K562 (cell line): Measurements from ENCODE around the gene PHF19. TPM values are rescaled to one million over a fixed set of nuclear protein-coding genes. Genes with fewer than 3 reads are reported as not detected.

Source experiments
- ATAC-seq: fragments of 200-7000 bp; cut with Tn5 transposase; 3 replicates; pipeline ENCODE4 v1.9.1; 2020; ENCODE audit warnings: moderate library complexity
- BruUV-seq: library from RNA; stranded (reverse); fragments of 400-500 nt; replicated peaks from 2 replicates; lab custom pipeline; 2021; lab: Mats Ljungman, UMichigan
- CTCF ChIA-PET: fragments of 300-600 bp; formaldehyde crosslinking; extraction: SDS; loops from one replicate; lab custom pipeline; 2021; ENCODE audit warnings: low intra/inter-chr PET ratio; lab: Yijun Ruan, JAX
- POLR2A ChIA-PET: fragments of 300-600, 350-650 bp; sonication (Branson Sonifier 250); formaldehyde crosslinking; extraction: SDS; loops from one replicate; lab custom pipeline; 2021; ENCODE audit warnings: antibody characterized with exemption, inconsistent platforms; lab: Yijun Ruan, JAX
- DNase-seq, 4 experiments: peaks; one replicate each; pipeline versions ENCODE4 v3.0.0 to v3.0.0-alpha.2; 2011 to 2018; ENCODE audit warnings: low spot score in 3 of 4, mixed read lengths in 3 of 4; ENCODE audit errors: extremely low read depth in 1 of 4
- FAIRE-seq: peaks from 2 replicates; lab custom pipeline; 2011; peaks lifted over from hg19 to GRCh38; lab: Jason Lieb, UNC
- H2AFZ ChIP-seq: 2 replicates; pipeline ENCODE4 v1.6.0; 2011; ENCODE audit warnings: low read depth, low read length, control low read depth, inconsistent platforms
- H3K27ac ChIP-seq: fragments of 200-600 bp; 3 replicates; pipeline ENCODE4 v1.8.0; 2011; ENCODE audit warnings: low read depth, mild to moderate bottlenecking, control low read depth, inconsistent platforms, low read length, moderate library complexity, mixed read lengths; ENCODE audit errors: extremely low read depth
- H3K27me3 ChIP-seq, 2 experiments: fragments of 300-600 bp in 1 of 2; 2 replicates in 1 of 2; 3 replicates in 1 of 2; pipeline versions ENCODE4 v1.6.0 to v1.8.0; 2011; ENCODE audit warnings: inconsistent platforms in 2 of 2, low read length in 2 of 2, mild to moderate bottlenecking in 1 of 2, mixed read lengths in 1 of 2, moderate library complexity in 1 of 2; ENCODE audit not compliant: control insufficient read depth in 2 of 2, insufficient read depth in 2 of 2
- H3K36me3 ChIP-seq: fragments of 300-600 bp; 3 replicates; pipeline ENCODE4 v1.8.0; 2011; ENCODE audit warnings: mild to moderate bottlenecking, low read length, inconsistent platforms; ENCODE audit not compliant: control insufficient read depth, insufficient read depth
- H3K4me1 ChIP-seq, 2 experiments: fragments of 200-600 bp in 1 of 2; replicated peaks in 1 of 2; 2 replicates in 1 of 2; 3 replicates in 1 of 2; pipeline versions ENCODE4 v1.5.1 to v1.8.0; 2011; ENCODE audit warnings: inconsistent platforms in 2 of 2, low read length in 2 of 2, mild to moderate bottlenecking in 1 of 2, mixed read lengths in 1 of 2, moderate library complexity in 1 of 2; ENCODE audit not compliant: control insufficient read depth in 2 of 2, insufficient read depth in 2 of 2
- H3K4me2 ChIP-seq: 2 replicates; pipeline ENCODE4 v1.6.1; 2011; ENCODE audit warnings: low read length, control low read depth, inconsistent platforms, mixed read lengths; ENCODE audit not compliant: insufficient read depth
- H3K4me3 ChIP-seq: fragments of 200-600 bp; sonication (generic), shearing (Covaris generic); 2 replicates; pipeline ENCODE4 v1.5.1; 2016; ENCODE audit warnings: control low read depth, inconsistent platforms
- H3K79me2 ChIP-seq: fragments of 200-600 bp; 3 replicates; pipeline ENCODE4 v1.8.0; 2011; ENCODE audit warnings: low read length, inconsistent platforms; ENCODE audit not compliant: control insufficient read depth, insufficient read depth
- H3K9ac ChIP-seq, 2 experiments: 2 replicates each; pipeline versions ENCODE4 v1.6.0 to v1.6.1; 2011; ENCODE audit warnings: low read depth in 2 of 2, low read length in 2 of 2, control low read depth in 1 of 2, inconsistent platforms in 1 of 2, mild to moderate bottlenecking in 1 of 2, mixed read lengths in 1 of 2; ENCODE audit not compliant: insufficient read depth in 1 of 2
- H3K9me1 ChIP-seq: one replicate; pipeline ENCODE4 v1.6.0; 2011; ENCODE audit warnings: inconsistent platforms, mild to moderate bottlenecking, low read length, moderate library complexity; ENCODE audit not compliant: control insufficient read depth, insufficient read depth
- H3K9me3 ChIP-seq: replicated peaks from 2 replicates; pipeline ENCODE4 v1.5.1; 2011; ENCODE audit warnings: low read depth, low read length, inconsistent platforms; ENCODE audit not compliant: control insufficient read depth, insufficient read depth
- H4K20me1 ChIP-seq: replicated peaks from 2 replicates; pipeline ENCODE4 v1.6.1; 2011; ENCODE audit warnings: low read length, inconsistent platforms, mixed read lengths; ENCODE audit not compliant: control insufficient read depth, insufficient read depth
- BHLHE40 ChIP-seq: IDR thresholded peaks from 2 replicates; pipeline ENCODE4 v1.6.1; 2011; ENCODE audit warnings: low read length, improper control_type of control experiment
- CHD2 ChIP-seq: IDR thresholded peaks from 2 replicates; pipeline ENCODE4 v1.6.1; 2011; ENCODE audit warnings: low read depth, low read length
- FOXJ3 ChIP-seq: sonication (generic); formaldehyde crosslinking; IDR thresholded peaks from 2 replicates; pipeline ENCODE4 v1.4.0; 2020; ENCODE audit warnings: mild to moderate bottlenecking, missing genetic modification reagents
- GTF2F1 ChIP-seq: IDR thresholded peaks from 2 replicates; pipeline ENCODE4 v1.6.1; 2011; ENCODE audit warnings: low read depth, low read length, improper control_type of control experiment
- HOXB6 ChIP-seq: fragments of 250-450 bp; sonication (Bioruptor Pico); IDR thresholded peaks from 2 replicates; pipeline ENCODE4 v1.5.1; 2022; ENCODE audit warnings: mild to moderate bottlenecking, borderline replicate concordance
- JUN ChIP-seq, 2 experiments: sonication (generic) in 1 of 2; formaldehyde crosslinking in 1 of 2; IDR thresholded peaks; 2 replicates each; pipeline versions ENCODE4 v1.6.1 to v1.8.0; 2012 to 2022; ENCODE audit warnings: borderline replicate concordance in 2 of 2, mild to moderate bottlenecking in 2 of 2, improper control_type of control experiment in 1 of 2, low read depth in 1 of 2, low read length in 1 of 2, missing genetic modification reagents in 1 of 2
- JUND ChIP-seq, 2 experiments: IDR thresholded peaks; 2 replicates in 1 of 2; 3 replicates in 1 of 2; pipeline ENCODE4 v1.6.1; 2011; ENCODE audit warnings: borderline replicate concordance in 2 of 2, low read depth in 2 of 2, low read length in 2 of 2, improper control_type of control experiment in 1 of 2, missing biosample characterization in 1 of 2, missing genetic modification characterization in 1 of 2, missing genetic modification reagents in 1 of 2
- L3MBTL2 ChIP-seq: fragments of 450-650 bp; IDR thresholded peaks from 2 replicates; pipeline ENCODE4 v1.6.1; 2016; ENCODE audit warnings: mild to moderate bottlenecking, moderate library complexity
- MTA1 ChIP-seq: fragments of 450-650 bp; IDR thresholded peaks from 2 replicates; pipeline ENCODE4 v1.6.1; 2017; ENCODE audit warnings: borderline replicate concordance
- POLR2H ChIP-seq: IDR thresholded peaks from 2 replicates; pipeline ENCODE4 v1.6.1; 2016; ENCODE audit warnings: missing genetic modification characterization, low read depth, mild to moderate bottlenecking, control low read depth, missing compliant biosample characterization, moderate library complexity
- WGBS: fragments of 100-300 bp; shearing (Covaris generic); methylation state at CpG from one replicate; pipeline ENCODE4 v1.1.6; 2016; ENCODE audit warnings: low coverage, mixed read lengths; ENCODE audit not compliant: insufficient coverage; ENCODE audit errors: missing lambda C conversion rate; 5-methylcytosine and 5-hydroxymethylcytosine counted together
- in situ Hi-C: fragments of 300-500 bp; cut with MboI; formaldehyde crosslinking; loops from 4 replicates; pipeline ENCODE4 v1.15.0; 2018; ENCODE audit warnings: inconsistent platforms, mixed read lengths
- intact Hi-C: fragments of 100-400 bp; cut with micrococcal nuclease; formaldehyde crosslinking; loops from 2 replicates; pipeline ENCODE4 v1.14.2; 2022
- polyA plus RNA-seq, 8 experiments: library from polyadenylated mRNA; depleted of rRNA in 4 of 8; stranded (reverse) in 5 of 8; unstranded in 3 of 8; fragments of >200 nt; fragmentation: Nextera tagmentation in 2 of 8; fragmentation: Illumina TruSeq in 1 of 8; extraction: Ambion mirVana in 2 of 8; extraction: Trizol in 1 of 8; gene quantifications; 2 replicates each; pipeline versions ENCODE4 v1.2.1 to v1.2.3, GENCODE V29; 2011 to 2014; ENCODE audit warnings: inconsistent platforms in 1 of 8, missing spikeins in 1 of 8
- total RNA-seq, 7 experiments: library from RNA; depleted of rRNA in 6 of 7; stranded (reverse); fragments of >200 nt in 6 of 7; fragmentation: Illumina TruSeq in 2 of 7; extraction: Trizol in 2 of 7; gene quantifications; 2 replicates each; pipeline versions ENCODE4 v1.2.1 to v1.2.3, GENCODE V29; 2011 to 2021; ENCODE audit warnings: low replicate concordance in 1 of 7
- TF ChIP-seq, protein P1 (sequence below): fragments of 450-650 bp; IDR thresholded peaks from 2 replicates; pipeline ENCODE4 v1.6.1; 2014; ENCODE audit warnings: low read depth, mild to moderate bottlenecking, moderate library complexity, borderline replicate concordance
- TF ChIP-seq, protein P2 (sequence below), 2 experiments: fragments of 450-650 bp in 1 of 2; sonication (generic) in 1 of 2; formaldehyde crosslinking; conservative IDR thresholded peaks; 2 replicates each; pipeline versions ENCODE4 v1.4.0 to v1.8.1; 2020 to 2022; ENCODE audit warnings: mild to moderate bottlenecking in 1 of 2, missing genetic modification reagents in 1 of 2
- TF ChIP-seq, protein P3 (sequence below): fragments of 250-450 bp; sonication (Bioruptor Pico); IDR thresholded peaks from 2 replicates; pipeline ENCODE4 v1.8.0; 2021; ENCODE audit warnings: mild to moderate bottlenecking, moderate library complexity
- TF ChIP-seq, protein P4 (sequence below): fragments of 250-450 bp; sonication (Bioruptor Pico); IDR thresholded peaks from 2 replicates; pipeline ENCODE4 v1.8.0; 2022; ENCODE audit warnings: inconsistent platforms, mild to moderate bottlenecking, moderate library complexity, borderline replicate concordance

Gene PHF19
- total and polyA plus RNA-seq, 9 of the 15 experiments (the other 6 are each of a cell fraction or from before 2014, with no cell fraction given) = 95.8 to 403 (median 255) TPM

DNA sequence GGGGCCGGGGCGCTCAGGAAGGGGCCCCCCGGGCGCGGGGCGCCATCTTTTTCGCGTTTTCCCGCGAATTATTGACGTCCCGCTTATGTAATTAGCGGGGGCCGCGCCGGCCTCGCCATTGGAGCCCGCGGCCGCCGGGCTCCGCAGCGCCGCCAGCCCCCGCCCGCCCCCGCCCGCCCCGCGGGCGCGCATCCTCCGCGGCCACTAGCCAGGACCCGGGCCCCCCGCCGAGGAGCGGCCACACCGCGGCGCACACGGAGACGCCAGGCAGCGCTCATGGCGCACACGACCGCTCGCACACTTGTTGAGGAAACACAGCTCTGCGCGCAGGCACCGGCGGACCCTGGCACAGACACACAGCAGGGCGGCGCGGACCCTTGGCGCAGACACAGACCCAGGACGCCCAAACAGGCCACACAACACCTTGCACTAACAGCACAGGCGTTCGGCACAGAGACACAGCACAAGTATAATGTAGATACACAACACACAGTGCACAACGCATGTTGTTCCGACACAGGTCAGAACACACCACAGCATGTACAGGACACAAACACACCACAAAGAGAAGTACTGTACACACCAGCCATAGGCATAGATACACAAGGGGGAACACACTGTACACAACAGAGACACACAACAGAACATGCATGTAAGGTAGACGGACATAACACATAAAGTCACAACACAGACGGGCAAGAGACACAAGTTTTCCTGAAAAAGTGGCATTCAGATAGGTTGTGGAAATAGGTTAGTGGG lies 467 bp upstream of the PHF19 start:
- in situ Hi-C loops (no loop called here), intact Hi-C loops (loop anchor here (1.0 to 10.0 kb wide), 5 partner anchors 8 to 197 kb away; partner anchors contain the start of genes CNTRL and PSMD5)
- no peaks in the 10 kb centered on the region for H4K20me1 ChIP-seq
- peak overlapping the region; percentile 98 for H3K4me2 ChIP-seq
- POLR2A ChIA-PET = interaction anchor here (0.5 to 15.5 kb wide), 10 partner anchors 8 to 67 kb away, joined by 3 to 464 read pairs (median 5); partner anchors contain the start of gene PSMD5
- ATAC-seq (peak; percentile 69), DNase-seq (peak; percentile 98 to 100 (median 100)), FAIRE-seq (peak; percentile 73)
- 1% methylated on average over 46 of the region's 63 CpGs for WGBS
- peak overlapping the region; percentile 89 to 98 for H3K9ac ChIP-seq
- BruUV-seq = no TSS peak
- H3K36me3 ChIP-seq = peaks cover 44% of the 10 kb centered on the region
- peaks cover 49 to 51% of the 10 kb centered on the region in 2 experiments for H3K4me1 ChIP-seq
- no peaks in the 10 kb centered on the region for H3K9me1 ChIP-seq
- peaks cover 56% of the 10 kb centered on the region for H3K79me2 ChIP-seq
- H2AFZ ChIP-seq = peak overlapping the region; percentile 77
- peak overlapping the region; percentile 94 for H3K27ac ChIP-seq
- no peaks in the 10 kb centered on the region for H3K9me3 ChIP-seq
- no peaks in the 10 kb centered on the region; a peak in 1 of 5 replicates for H3K27me3 ChIP-seq
- H3K4me3 ChIP-seq = peak overlapping the region; percentile 56
- CTCF ChIA-PET = interaction anchor here (0.6 to 0.7 kb wide), 2 partner anchors 19 to 40 kb away, joined by 3 to 4 read pairs; no protein-coding TSS in a partner anchor
- TF ChIP-seq CHD2 (peak; percentile 34), FOXJ3 (CRISPR knock-in tag) (no peak), BHLHE40 (peak; percentile 90), L3MBTL2 (no peak), GTF2F1 (peak; percentile 85), JUN (IDR thresholded peaks at IDR 0.05; ENCODE audit: borderline replicate concordance, low read depth, low read length) (no peak; the same call in 1 of the 2 replicates), JUN (CRISPR knock-in tag; IDR thresholded peaks at IDR 0.05; ENCODE audit: borderline replicate concordance) (no peak), JUND (IDR thresholded peaks at IDR 0.05; ENCODE audit: borderline replicate concordance, low read depth, low read length) (peak; percentile 34), JUND (tag; IDR thresholded peaks at IDR 0.05; ENCODE audit: borderline replicate concordance, low read depth, low read length) (no peak), HOXB6 (CRISPR knock-in tag) (no peak), POLR2H (tag) (no peak), MTA1 (no peak)
- TF ChIP-seq, protein P1, sequence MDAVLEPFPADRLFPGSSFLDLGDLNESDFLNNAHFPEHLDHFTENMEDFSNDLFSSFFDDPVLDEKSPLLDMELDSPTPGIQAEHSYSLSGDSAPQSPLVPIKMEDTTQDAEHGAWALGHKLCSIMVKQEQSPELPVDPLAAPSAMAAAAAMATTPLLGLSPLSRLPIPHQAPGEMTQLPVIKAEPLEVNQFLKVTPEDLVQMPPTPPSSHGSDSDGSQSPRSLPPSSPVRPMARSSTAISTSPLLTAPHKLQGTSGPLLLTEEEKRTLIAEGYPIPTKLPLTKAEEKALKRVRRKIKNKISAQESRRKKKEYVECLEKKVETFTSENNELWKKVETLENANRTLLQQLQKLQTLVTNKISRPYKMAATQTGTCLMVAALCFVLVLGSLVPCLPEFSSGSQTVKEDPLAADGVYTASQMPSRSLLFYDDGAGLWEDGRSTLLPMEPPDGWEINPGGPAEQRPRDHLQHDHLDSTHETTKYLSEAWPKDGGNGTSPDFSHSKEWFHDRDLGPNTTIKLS = no peak
- TF ChIP-seq, protein P2, sequence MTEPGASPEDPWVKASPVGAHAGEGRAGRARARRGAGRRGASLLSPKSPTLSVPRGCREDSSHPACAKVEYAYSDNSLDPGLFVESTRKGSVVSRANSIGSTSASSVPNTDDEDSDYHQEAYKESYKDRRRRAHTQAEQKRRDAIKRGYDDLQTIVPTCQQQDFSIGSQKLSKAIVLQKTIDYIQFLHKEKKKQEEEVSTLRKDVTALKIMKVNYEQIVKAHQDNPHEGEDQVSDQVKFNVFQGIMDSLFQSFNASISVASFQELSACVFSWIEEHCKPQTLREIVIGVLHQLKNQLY (CRISPR knock-in tag; conservative IDR thresholded peaks at IDR 0.05) = peak in 1 of 2 experiments; percentile 98; a peak in 2 of 4 replicates
- TF ChIP-seq, protein P3, sequence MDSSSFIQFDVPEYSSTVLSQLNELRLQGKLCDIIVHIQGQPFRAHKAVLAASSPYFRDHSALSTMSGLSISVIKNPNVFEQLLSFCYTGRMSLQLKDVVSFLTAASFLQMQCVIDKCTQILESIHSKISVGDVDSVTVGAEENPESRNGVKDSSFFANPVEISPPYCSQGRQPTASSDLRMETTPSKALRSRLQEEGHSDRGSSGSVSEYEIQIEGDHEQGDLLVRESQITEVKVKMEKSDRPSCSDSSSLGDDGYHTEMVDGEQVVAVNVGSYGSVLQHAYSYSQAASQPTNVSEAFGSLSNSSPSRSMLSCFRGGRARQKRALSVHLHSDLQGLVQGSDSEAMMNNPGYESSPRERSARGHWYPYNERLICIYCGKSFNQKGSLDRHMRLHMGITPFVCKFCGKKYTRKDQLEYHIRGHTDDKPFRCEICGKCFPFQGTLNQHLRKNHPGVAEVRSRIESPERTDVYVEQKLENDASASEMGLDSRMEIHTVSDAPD (CRISPR knock-in tag) = no peak
- TF ChIP-seq, protein P4, sequence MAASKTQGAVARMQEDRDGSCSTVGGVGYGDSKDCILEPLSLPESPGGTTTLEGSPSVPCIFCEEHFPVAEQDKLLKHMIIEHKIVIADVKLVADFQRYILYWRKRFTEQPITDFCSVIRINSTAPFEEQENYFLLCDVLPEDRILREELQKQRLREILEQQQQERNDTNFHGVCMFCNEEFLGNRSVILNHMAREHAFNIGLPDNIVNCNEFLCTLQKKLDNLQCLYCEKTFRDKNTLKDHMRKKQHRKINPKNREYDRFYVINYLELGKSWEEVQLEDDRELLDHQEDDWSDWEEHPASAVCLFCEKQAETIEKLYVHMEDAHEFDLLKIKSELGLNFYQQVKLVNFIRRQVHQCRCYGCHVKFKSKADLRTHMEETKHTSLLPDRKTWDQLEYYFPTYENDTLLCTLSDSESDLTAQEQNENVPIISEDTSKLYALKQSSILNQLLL (CRISPR knock-in tag) = no peak
